ENCODE results near the gene UNC93A. TPM values are rescaled to one million over a fixed set of nuclear protein-coding genes. Genes with fewer than 3 reads are reported as not detected.
"Not testable (repeated sequence)": the region's sequence is repeated elsewhere in the genome, so short reads cannot be mapped to it uniquely, and the experiment has no call there.

UNC93A gene
- total and polyA plus RNA-seq, 3 donors from 2014 or later = 0.39 TPM; not detected in 2

GRCh38 chr6:167255918-167256553 is 35.1 kb upstream of the UNC93A start:
- no peak for DNase-seq
- intact Hi-C loops (cut with DNase I; ENCODE audit: low total_unique reads) = no loop called here
- Histone ChIP-seq H3K36me3 (ENCODE audit: low read depth, missing control alignments) (no peaks in the 10 kb centered on the region), H3K9me3 (no peaks in the 10 kb centered on the region), H3K4me3 (no peak overlapping the region), H3K27me3 (no peaks in the 10 kb centered on the region), H3K27ac (no peak overlapping the region), H3K4me1 (no peaks in the 10 kb centered on the region)
- WGBS, 2 donors = 92% methylated on average over 10 to 11 of the region's 11 CpGs
- TF ChIP-seq CTCF (IDR thresholded peaks at IDR 0.05) (no peak), POLR2A (IDR thresholded peaks at IDR 0.05) (no peak)

- no peaks in the 10 kb centered on the region for H3K36me3 ChIP-seq (ENCODE audit: low read depth, missing control alignments)
- no peak for TF ChIP-seq POLR2A (IDR thresholded peaks at IDR 0.05)
- TF ChIP-seq CTCF (IDR thresholded peaks at IDR 0.05) = no peak
- intact Hi-C loops (cut with DNase I; ENCODE audit: low total_unique reads) = no loop called here
- H3K4me3 ChIP-seq = no peak overlapping the region
- no peaks in the 10 kb centered on the region for H3K9me3 ChIP-seq
- H3K27ac ChIP-seq = no peak overlapping the region
- whole genome bisulfite sequencing, 2 donors = 87 to 100% methylated on average over 1 to 3 of the region's 3 CpGs
- no peak for DNase-seq
- H3K27me3 ChIP-seq = no peaks in the 10 kb centered on the region
- H3K4me1 ChIP-seq = no peaks in the 10 kb centered on the region
These were observed 32.5 kb upstream of the UNC93A start for GRCh38 chr6:167258646-167259045.

- intact Hi-C loops (cut with DNase I; ENCODE audit: low total_unique reads); H3K9me3 ChIP-seq; H3K36me3 ChIP-seq (ENCODE audit: low read depth, missing control alignments); H3K27ac ChIP-seq; H3K27me3 ChIP-seq; H3K4me1 ChIP-seq; DNase-seq; H3K4me3 ChIP-seq: not testable (repeated sequence)
- WGBS, 2 donors = 20 to 46% methylated on average over 7 to 9 of the region's 24 CpGs
These were observed 24.9 kb upstream of the UNC93A start for GRCh38 chr6:167266057-167266829.

- Histone ChIP-seq H3K9me3 (no peaks in the 10 kb centered on the region), H3K36me3 (ENCODE audit: low read depth, missing control alignments) (no peaks in the 10 kb centered on the region), H3K27me3 (no peaks in the 10 kb centered on the region), H3K4me3 (no peak overlapping the region), H3K4me1 (no peaks in the 10 kb centered on the region), H3K27ac (peak overlapping the region in 1 of 2 donors; percentile 12)
- TF ChIP-seq POLR2A (IDR thresholded peaks at IDR 0.05) (no peak), CTCF (IDR thresholded peaks at IDR 0.05) (no peak)
- intact Hi-C loops (cut with DNase I; ENCODE audit: low total_unique reads) = no loop called here
- DNase-seq = peak; percentile 57
- 54 to 61% methylated on average over 19 to 21 of the region's 21 CpGs for WGBS, 2 donors
These were observed 24.1 kb upstream of the UNC93A start for GRCh38 chr6:167266830-167267555.

GRCh38 chr6:167267556-167267898 is 23.6 kb upstream of the UNC93A start:
- 74 to 93% methylated on average over 3 of the region's 3 CpGs for WGBS, 2 donors
- H3K36me3 ChIP-seq (ENCODE audit: low read depth, missing control alignments); intact Hi-C loops (cut with DNase I; ENCODE audit: low total_unique reads); H3K9me3 ChIP-seq; H3K4me1 ChIP-seq; H3K27me3 ChIP-seq; H3K4me3 ChIP-seq; DNase-seq; H3K27ac ChIP-seq: not testable (repeated sequence)
